Cardiac ventricle fibroblast (primary cell): Measurements from ENCODE around the gene PROSER2. TPM values are rescaled to one million over a fixed set of nuclear protein-coding genes. Genes with fewer than 3 reads are reported as not detected.

Experiments used
- total RNA-seq: library from RNA; depleted of rRNA; stranded (reverse); fragments of >200 nt; gene quantifications from 2 replicates; pipeline ENCODE4 v1.2.3, GENCODE V29; 2015

The PROSER2 gene, protein sequence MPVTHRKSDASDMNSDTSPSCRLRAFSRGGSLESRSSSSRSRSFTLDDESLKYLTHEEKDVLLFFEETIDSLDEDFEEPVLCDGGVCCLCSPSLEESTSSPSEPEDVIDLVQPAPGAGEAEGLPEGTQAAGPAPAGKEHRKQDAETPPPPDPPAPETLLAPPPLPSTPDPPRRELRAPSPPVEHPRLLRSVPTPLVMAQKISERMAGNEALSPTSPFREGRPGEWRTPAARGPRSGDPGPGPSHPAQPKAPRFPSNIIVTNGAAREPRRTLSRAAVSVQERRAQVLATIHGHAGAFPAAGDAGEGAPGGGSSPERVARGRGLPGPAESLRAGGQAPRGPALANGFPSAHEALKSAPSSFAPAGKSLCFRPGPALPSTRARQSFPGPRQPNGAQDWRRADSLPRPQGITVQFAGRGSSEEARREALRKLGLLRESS
- total RNA-seq: 2.1 TPM in 2 replicates

GRCh38 chr10:11823122-11823988 is at the start of gene PROSER2:
TSS of gene PROSER2 (plus strand) at chr10:11823356. CDS start at chr10:11852078, 28,722 bp downstream.

Other genes starting within 250 kb of the PROSER2 start
- 7.7 and 7.8 TPM in 2 replicates for gene USP6NL, start 211.7 kb upstream of the PROSER2 start, total RNA-seq
- gene ECHDC3, start 81.0 kb upstream of the PROSER2 start, total RNA-seq: 24.9 and 29.6 TPM in 2 replicates
- gene UPF2, start 219.5 kb downstream of the PROSER2 start, total RNA-seq: 10.2 and 12.4 TPM in 2 replicates
- gene DHTKD1, start 245.6 kb downstream of the PROSER2 start, total RNA-seq: 10.7 and 14.6 TPM in 2 replicates